GM18870 (cell line): ENCODE measurements around the gene PCDHGB4.
"Not testable (repeated sequence)": the region's sequence is repeated elsewhere in the genome, so short reads cannot be mapped to it uniquely, and the experiment has no call there.

Experiments
- ATAC-seq: cut with Tn5 transposase; IDR thresholded peaks from one replicate; pipeline ENCODE4 v1.9.1; 2021; ENCODE audit warnings: moderate library complexity; ENCODE audit not compliant: unreplicated experiment

The PCDHGB4 gene

DNA sequence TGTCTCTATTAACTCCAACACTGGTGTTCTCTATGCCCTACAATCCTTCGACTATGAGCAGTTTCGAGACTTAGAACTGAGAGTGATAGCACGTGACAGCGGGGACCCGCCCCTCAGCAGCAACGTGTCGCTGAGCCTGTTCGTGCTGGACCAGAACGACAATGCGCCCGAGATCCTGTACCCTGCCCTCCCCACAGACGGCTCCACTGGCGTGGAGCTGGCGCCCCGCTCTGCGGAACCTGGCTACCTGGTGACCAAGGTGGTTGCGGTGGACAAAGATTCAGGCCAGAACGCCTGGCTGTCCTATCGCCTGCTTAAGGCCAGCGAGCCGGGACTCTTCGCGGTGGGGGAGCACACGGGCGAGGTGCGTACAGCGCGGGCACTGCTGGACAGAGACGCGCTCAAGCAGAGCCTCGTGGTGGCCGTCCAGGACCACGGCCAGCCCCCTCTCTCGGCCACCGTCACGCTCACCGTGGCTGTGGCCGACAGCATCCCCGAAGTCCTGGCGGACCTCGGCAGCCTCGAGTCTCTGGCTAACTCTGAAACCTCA, 35.3 kb downstream of the PCDHGB4 start:
- no peak for ATAC-seq

DNA sequence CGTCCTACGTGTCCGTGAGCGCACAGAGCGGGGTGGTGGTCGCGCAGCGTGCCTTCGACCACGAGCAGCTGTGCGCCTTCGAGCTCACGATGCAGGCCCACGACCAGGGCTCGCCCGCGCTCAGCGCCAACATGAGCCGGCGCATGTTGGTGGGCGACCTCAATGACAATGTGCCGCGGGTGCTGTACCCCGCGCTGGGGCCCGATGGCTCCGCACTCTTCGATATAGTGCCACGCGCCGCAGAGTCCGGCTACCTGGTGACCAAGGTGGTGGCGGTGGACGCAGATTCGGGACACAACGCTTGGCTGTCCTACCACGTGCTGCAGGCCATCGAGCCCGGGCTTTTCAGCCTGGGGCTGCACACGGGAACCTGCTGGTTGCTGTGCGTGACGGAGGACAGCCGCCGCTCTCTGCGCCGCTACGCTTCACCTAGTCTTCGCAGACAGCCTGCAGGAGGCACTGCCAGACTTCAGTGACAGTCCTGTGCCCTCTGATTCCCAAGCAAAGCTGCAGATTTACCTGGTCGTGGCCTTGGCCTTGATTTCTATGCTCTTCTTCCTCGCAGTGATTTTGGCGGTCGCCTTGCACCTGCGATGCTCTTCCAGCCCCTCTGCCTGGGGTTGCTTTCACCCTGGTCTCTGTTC, 40.4 kb downstream of the PCDHGB4 start:
- ATAC-seq = no peak

DNA sequence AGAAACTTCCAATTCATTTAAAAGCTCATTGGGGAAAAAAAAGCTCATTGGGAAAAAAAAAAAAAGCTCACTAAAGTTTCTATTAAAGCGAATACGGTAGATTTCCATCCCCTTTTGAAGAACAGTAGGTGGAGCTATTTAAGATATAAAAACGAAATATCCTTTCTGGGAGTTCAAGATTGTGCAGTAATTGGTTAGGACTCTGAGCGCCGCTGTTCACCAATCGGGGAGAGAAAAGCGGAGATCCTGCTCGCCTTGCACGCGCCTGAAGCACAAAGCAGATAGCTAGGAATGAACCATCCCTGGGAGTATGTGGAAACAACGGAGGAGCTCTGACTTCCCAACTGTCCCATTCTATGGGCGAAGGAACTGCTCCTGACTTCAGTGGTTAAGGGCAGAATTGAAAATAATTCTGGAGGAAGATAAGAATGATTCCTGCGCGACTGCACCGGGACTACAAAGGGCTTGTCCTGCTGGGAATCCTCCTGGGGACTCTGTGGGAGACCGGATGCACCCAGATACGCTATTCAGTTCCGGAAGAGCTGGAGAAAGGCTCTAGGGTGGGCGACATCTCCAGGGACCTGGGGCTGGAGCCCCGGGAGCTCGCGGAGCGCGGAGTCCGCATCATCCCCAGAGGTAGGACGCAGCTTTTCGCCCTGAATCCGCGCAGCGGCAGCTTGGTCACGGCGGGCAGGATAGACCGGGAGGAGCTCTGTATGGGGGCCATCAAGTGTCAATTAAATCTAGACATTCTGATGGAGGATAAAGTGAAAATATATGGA, 43.0 kb downstream of the PCDHGB4 start, which contains the start of gene PCDHGA12:
Gene PCDHGA12, plus strand, starts transcription at position 176 of the 782 bp plus-strand sequence. Its CDS starts 253 bp downstream, at position 429.
- peak; percentile 93 for ATAC-seq

DNA sequence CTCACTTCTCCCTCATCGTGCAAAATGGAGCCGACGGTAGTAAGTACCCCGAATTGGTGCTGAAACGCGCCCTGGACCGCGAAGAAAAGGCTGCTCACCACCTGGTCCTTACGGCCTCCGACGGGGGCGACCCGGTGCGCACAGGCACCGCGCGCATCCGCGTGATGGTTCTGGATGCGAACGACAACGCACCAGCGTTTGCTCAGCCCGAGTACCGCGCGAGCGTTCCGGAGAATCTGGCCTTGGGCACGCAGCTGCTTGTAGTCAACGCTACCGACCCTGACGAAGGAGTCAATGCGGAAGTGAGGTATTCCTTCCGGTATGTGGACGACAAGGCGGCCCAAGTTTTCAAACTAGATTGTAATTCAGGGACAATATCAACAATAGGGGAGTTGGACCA, 43.8 kb downstream of the PCDHGB4 start:
- no peak for ATAC-seq

DNA sequence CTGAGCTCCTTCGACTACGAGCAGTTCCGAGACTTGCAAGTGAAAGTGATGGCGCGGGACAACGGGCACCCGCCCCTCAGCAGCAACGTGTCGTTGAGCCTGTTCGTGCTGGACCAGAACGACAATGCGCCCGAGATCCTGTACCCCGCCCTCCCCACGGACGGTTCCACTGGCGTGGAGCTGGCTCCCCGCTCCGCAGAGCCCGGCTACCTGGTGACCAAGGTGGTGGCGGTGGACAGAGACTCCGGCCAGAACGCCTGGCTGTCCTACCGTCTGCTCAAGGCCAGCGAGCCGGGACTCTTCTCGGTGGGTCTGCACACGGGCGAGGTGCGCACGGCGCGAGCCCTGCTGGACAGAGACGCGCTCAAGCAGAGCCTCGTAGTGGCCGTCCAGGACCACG, 44.8 kb downstream of the PCDHGB4 start:
- ATAC-seq = not testable (repeated sequence)

DNA sequence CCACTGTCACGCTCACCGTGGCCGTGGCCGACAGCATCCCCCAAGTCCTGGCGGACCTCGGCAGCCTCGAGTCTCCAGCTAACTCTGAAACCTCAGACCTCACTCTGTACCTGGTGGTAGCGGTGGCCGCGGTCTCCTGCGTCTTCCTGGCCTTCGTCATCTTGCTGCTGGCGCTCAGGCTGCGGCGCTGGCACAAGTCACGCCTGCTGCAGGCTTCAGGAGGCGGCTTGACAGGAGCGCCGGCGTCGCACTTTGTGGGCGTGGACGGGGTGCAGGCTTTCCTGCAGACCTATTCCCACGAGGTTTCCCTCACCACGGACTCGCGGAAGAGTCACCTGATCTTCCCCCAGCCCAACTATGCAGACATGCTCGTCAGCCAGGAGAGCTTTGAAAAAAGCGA, 45.2 kb downstream of the PCDHGB4 start:
- ATAC-seq = not testable (repeated sequence)

DNA sequence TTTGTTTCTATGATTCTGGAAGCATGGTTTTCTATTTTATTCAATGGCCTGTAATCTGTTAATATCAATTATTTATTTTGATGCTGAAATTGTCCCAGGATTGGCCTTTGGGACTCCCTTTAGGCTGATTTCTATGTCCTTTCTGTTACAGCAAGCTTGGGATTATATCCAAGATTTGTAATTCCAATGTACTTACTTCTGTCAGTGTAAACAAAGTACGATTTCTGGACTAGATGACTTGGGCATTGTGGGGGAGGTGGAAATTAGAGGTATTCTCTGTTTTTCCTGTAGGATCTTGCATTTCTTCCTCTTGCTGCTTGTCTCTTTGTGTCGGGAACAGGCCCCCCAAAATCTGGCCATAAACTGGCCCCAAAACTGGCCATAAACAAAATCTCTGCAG, 46.5 kb downstream of the PCDHGB4 start:
- ATAC-seq = no peak

DNA sequence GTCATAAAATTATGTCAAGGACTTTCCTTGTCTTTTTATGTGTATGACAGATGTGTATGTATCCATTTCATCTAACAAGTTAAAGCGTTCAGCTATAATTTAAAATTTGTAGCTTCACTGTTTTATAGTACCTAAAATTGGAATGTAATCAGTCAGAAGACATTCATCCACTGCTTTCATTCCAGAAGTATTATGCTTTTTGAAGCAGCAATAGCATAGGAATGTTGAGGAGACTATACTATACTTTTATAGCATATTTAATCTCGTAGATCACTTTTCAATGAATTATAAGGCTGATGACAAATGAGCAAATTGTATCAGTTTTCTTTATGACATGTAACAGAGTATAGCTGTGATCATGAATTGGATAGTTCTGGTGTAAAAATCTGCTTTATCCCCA, 49.7 kb downstream of the PCDHGB4 start:
- no peak for ATAC-seq

DNA sequence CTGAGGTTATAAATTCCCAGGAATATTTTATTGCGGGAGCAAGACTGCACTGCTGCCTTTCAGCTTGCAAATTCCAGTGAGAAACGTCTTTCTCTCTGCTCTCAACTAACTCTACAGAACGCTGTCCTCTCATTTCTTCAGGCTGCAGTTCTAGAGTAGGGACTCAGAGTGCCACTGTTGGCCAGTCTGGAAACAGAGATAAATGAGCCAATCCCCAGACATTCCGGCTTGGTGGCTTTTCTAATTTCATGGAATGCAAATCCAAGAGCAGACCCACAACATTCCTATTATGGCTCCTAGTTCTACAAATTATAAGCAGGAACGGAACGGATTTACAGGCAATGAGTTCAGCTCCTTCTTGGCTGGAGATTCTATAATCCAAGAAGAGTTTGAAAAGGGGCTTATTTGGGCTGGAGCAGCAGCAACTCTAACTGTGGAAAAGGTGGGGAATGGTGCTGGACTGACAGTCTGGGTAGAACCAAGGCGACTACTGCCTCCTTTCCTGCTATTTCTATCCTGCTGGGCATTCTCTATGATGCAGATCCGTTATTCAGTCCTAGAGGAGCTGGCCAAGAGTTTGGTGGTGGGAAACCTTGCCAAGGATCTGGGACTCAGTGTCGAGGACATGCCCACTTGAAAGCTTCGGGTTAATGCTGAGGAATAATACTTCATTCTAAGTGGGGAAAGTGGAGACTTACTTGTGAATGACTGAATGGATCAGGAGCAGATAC, 52.1 kb downstream of the PCDHGB4 start:
- no peak for ATAC-seq
